ENCODE measurements around the gene EXOC4. TPM values are rescaled to one million over a fixed set of nuclear protein-coding genes. Genes with fewer than 3 reads are reported as not detected.

EXOC4 gene
- total RNA-seq, 1 experiment from 2014 or later, result 71.0 TPM

- BruUV-seq (replicated peaks), result no TSS peak
- TF ChIP-seq CTCF (IDR thresholded peaks at IDR 0.05) (no peak), TCF7L2 (IDR thresholded peaks at IDR 0.05; ENCODE audit: low read depth, low read length) (no peak), POLR2AphosphoS5 (IDR thresholded peaks at IDR 0.05; ENCODE audit: low read depth, low read length) (no peak), SIN3A (IDR thresholded peaks at IDR 0.05; ENCODE audit: borderline replicate concordance, insufficient read depth, low read depth, low read length) (no peak), REST (IDR thresholded peaks at IDR 0.05; ENCODE audit: insufficient read depth in 1 of 2, low read depth in 2 of 2, low read length in 1 of 2) (no peak)
- ChIA-PET CTCF (no interaction called here), POLR2A (no interaction called here)
- in situ Hi-C loops (cut with HindIII; ENCODE audit: low pct_unique_long_range_greater_than_20kb, low sequenced_read_pairs), result no loop called here
- DNase-seq (ENCODE audit: low read depth, low spot score) (no peak), ATAC-seq (no peak)
- Histone ChIP-seq H3K4me3 (ENCODE audit: low read depth in 2 of 2, low read length in 2 of 2) (no peak overlapping the region), H3K9me3 (ENCODE audit: control insufficient read depth, insufficient read depth, low read depth, low read length) (no peaks in the 10 kb centered on the region), H3K27me3 (ENCODE audit: control insufficient read depth, insufficient read depth, low read length) (no peaks in the 10 kb centered on the region), H3K27ac (ENCODE audit: low read length) (no peak overlapping the region), H3K36me3 (ENCODE audit: control insufficient read depth, insufficient read depth, low read length) (no peaks in the 10 kb centered on the region), H3K4me1 (ENCODE audit: control insufficient read depth, insufficient read depth, low read length) (no peaks in the 10 kb centered on the region)
- intact Hi-C loops (cut with micrococcal nuclease; ENCODE audit: unreplicated experiment), result no loop called here
These were observed 805.6 kb downstream of the EXOC4 start for GRCh38 chr7:134058521-134058920.

GRCh38 chr7:134058980-134059379 is 806.1 kb downstream of the EXOC4 start:
- ATAC-seq (no peak), DNase-seq (ENCODE audit: low read depth, low spot score) (no peak)
- Histone ChIP-seq H3K9me3 (ENCODE audit: control insufficient read depth, insufficient read depth, low read depth, low read length) (no peaks in the 10 kb centered on the region), H3K36me3 (ENCODE audit: control insufficient read depth, insufficient read depth, low read length) (no peaks in the 10 kb centered on the region), H3K4me3 (ENCODE audit: low read depth in 2 of 2, low read length in 2 of 2) (no peak overlapping the region), H3K4me1 (ENCODE audit: control insufficient read depth, insufficient read depth, low read length) (no peaks in the 10 kb centered on the region), H3K27ac (ENCODE audit: low read length) (no peak overlapping the region), H3K27me3 (ENCODE audit: control insufficient read depth, insufficient read depth, low read length) (no peaks in the 10 kb centered on the region)
- POLR2A ChIA-PET, result no interaction called here
- in situ Hi-C loops (cut with HindIII; ENCODE audit: low pct_unique_long_range_greater_than_20kb, low sequenced_read_pairs), result no loop called here
- BruUV-seq (replicated peaks), result no TSS peak
- CTCF ChIA-PET, result no interaction called here
- intact Hi-C loops (cut with micrococcal nuclease; ENCODE audit: unreplicated experiment), result no loop called here
- TF ChIP-seq CTCF (IDR thresholded peaks at IDR 0.05) (no peak), REST (IDR thresholded peaks at IDR 0.05; ENCODE audit: insufficient read depth in 1 of 2, low read depth in 2 of 2, low read length in 1 of 2) (peak; percentile 73 to 76)

Measured in Panc1 (cell line).